Measurements from ENCODE around the gene FGF19.
"Not testable (repeated sequence)": the region's sequence is repeated elsewhere in the genome, so short reads cannot be mapped to it uniquely, and the experiment has no call there.

The FGF19 gene

GRCh38 chr11:69695581-69695980, 8.2 kb downstream of the FGF19 start:
- DNase-seq = no peak

GRCh38 chr11:69694781-69695180, 9.0 kb downstream of the FGF19 start:
- DNase-seq = no peak

DNA sequence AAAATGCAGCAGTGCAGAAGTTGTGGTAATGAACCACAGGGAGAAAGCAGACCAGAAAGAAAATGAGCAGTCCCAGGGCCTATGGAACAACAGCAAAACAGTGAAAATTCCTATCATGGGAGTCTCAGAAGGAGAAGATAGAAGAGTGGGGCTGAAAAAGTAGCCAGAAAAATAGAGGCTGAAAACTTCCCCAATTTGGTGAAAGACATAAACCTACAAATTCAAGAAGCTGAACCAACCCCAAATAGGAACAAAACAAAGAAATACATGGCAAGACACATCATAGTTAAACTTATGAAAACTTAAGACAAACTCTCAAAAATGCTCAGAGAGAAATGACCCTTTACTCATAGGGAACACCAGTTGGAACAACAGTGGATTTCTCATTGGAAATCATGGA, 11.4 kb downstream of the FGF19 start:
- DNase-seq = no peak

GRCh38 chr11:69691463-69691862, 12.4 kb downstream of the FGF19 start:
- no peak for DNase-seq

DNA sequence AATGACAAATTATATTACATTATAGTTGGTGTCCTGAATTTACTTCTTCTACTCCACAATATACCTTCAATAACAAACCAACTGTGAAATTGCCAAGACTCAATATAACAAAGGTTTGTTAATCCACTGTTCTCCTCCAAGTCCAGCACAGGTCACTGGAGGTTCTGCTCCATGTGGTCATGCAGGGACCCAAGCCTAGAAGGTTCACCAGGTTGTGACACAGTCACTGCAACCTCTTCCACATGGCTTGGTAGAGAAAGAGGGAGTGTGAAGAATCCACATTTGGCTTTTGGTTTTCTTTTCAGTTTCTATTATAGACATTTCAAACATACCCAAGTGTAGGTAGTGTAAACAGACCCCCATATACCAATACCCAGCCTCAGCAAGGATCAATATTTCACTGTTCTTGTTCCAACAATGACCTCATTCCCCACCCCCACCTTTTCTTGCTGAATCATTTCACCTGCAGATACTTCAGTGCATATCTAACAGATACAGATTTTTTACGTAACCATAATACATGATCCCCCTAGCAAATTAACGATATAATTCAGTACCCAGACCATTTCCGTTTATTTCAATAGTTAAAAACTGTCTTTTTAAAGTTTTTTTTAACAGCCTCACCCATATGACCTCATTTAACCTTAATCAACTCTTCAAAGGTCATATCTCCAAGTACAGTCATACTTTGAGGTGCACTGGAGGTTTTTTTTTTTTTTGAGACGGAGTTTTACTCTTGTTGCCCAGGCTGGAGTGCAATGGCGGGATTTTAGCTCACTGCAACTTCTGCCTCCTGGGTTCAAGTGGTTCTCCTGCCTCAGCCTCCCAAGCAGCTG, 14.1 kb downstream of the FGF19 start:
- DNase-seq = no peak

- DNase-seq = not testable (repeated sequence)
Observed at GRCh38 chr11:69687969-69688771, 15.7 kb downstream of the FGF19 start.

DNA sequence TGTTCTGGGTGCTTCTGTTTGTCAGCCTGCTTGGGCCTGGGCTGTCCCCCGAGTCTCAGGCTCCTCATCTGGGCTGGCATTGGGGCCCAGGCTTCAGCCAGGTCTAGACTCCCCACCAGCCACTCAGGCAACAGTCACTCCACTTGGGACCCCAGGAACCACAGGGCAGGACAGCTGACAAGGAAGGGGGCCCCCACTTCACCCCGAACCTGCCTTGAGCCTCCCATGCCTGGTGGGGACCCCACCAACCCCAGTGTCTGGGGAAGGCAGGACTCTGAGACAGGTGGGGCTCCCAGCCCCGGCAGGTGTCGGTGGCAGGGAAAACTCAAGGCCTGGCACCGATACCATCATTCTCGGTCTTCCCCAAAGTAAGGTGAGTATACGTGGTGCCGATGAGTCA, 17.0 kb downstream of the FGF19 start:
- no peak for DNase-seq

GRCh38 chr11:69686452-69686851, 17.4 kb downstream of the FGF19 start:
- no peak for DNase-seq

DNA sequence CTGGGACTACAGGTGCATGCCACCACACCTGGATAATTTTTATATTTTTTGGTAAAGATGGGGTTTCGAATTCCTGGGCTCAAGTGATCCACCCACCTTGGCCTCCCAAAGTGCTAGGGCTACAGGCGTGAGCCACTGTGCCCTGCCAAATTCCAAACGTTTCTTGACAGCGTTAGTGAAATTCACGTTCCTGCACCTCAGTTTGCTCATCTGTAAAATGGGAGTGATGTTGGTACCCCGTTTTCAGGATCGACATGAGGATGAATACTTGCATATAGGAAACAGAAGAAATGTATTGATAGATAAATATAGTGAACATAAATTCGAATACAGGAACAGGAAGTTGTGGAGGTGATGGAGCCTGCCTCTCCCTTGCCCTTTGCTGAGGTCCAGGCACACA, 18.5 kb downstream of the FGF19 start:
- no peak for DNase-seq

DNA sequence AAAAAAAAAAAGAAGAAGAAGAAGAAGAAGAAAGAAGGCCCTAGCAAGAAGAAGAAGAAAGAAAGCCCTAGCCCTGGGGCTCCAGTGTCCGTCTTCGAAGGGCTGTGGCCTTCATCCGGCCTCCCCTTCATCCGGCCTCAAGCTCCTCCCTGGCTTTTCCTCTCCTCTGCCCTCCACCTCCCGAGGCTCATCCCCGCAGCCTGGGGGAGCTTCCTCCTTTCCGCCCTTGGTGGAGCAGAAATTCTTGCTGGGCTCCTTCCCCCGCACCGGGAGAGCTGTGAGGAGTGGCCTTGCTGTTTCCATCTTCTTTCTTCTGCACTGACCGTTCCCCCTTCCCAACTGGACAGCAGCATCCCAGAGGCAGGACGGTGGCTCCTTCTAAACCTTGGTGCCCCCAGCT, 19.2 kb downstream of the FGF19 start:
- DNase-seq = no peak

GRCh38 chr11:69683764-69684333, 20.0 kb downstream of the FGF19 start:
- no peak for DNase-seq

DNA sequence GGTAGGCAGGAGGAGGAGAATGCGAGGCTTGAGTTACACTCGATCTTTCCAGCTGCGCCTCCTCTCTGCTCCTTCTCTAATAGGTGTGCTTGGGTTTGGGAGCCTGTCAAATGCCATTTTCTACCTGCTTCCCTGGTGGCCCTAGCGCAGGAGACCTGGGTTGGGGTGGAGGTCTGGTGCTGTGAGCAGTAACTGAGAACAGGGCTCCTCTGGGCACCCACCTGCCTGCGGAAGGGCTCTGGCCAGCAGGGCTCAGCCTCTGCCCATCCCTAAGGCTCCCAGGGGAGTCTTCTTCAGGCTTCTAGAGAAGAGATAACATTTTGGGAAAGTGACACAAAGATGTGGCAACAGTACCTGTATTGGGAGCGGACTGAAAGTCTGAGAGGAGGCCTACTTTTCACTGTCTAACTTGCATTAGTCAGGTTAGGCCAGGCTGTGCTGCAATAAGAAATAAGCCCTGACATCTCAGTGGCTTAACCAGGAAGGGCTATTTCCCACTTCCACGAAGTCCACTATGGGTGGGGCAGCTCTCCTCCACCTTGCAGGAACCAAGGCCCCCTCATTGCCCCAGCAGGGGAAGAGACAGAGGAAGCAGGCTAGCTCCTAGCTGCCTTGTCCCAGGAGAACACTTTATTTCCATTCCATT, 21.0 kb downstream of the FGF19 start:
- DNase-seq = no peak

DNA sequence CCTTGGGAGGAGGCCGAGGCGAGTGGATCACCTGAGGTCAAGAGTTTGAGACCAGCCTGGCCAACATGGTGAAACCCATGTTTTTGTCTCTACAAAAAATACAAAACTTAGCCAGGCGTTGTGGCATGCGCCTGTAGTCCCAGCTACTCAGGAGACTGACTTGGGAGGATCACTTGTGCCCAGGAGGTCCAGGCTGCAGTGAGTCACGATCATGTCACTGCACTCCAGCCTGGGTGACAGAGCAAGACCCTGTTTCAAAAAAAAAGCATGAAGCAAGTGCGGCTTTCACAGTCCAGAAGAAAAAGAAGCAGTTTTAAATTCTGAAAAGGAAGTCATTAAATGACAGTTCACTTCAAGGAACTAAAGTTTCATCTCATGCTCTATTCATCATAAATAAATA, 21.6 kb downstream of the FGF19 start:
- no peak for DNase-seq

- DNase-seq = no peak
Observed at GRCh38 chr11:69680688-69681087, 23.1 kb downstream of the FGF19 start.

DNA sequence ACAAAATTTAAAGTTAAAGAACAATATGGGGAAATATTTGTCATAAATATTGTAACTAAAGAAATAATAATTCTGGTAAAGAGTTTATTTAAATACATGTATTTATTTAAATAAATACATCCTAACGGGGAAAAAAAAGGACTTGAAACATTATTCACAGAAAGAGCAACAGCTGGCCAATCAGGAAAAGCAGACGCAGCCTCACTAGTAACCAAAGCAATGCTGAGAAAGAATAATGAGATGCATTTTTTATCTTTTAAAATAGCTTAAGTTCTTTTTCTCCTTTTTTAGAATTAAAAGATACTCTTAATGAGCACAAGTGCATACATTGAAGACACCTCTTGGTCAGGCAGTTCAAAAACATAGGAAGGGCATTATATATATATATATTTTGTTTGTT, 26.1 kb downstream of the FGF19 start:
- DNase-seq = no peak

GRCh38 chr11:69674886-69675714, 28.7 kb downstream of the FGF19 start, which contains the start of gene LTO1:
LTO1 (minus strand) TSS chr11:69675353; CDS start chr11:69675239, 114 bp downstream.
- DNase-seq = peak; percentile 90

- DNase-seq = no peak
Observed at GRCh38 chr11:69674267-69674885, 29.4 kb downstream of the FGF19 start.

DNA sequence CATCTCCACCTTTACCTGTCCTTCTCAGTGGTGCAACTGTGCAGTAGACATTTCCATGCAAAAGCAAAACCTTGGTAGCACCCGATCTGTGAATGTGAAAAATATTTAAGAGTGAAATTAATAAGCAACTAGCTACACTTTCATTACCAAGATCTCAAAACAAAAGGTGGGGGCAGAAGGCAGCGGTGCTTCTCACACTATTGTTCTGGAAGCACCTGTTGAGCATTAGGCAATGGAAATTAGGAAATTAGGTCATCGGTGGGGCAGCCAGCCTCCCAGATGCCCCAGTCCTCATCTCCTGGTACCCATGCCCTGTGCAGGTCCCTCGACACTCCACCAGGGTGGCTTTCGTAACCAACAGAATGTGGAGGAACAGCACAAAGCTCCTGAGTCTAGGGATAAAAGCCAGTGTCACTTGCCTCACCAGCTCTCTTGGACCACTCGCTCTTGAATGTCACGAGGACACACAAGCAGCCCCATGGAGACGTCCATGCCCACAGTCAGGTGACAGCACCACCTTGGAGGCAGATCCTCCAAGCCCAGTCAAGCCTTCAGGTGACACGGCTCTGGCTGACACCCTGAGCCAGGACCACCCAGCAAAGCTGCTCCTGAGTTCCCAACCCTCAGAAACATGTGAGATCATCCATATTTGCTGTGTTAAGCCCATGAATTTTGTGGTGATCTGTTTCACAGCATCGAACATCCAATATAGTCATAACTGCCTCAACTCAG, 31.9 kb downstream of the FGF19 start:
- DNase-seq = no peak

GRCh38 chr11:69670158-69670845, 33.5 kb downstream of the FGF19 start:
- peak; percentile 37 for DNase-seq

- DNase-seq = no peak
Observed at GRCh38 chr11:69669486-69669885, 34.3 kb downstream of the FGF19 start.

All from activated effector memory CD4-positive, alpha-beta T cell treated with Interleukin-2 at 50 U/mL for 16 hours (primary cell).